ENCODE measurements around the gene SLC25A4. TPM values are rescaled to one million over a fixed set of nuclear protein-coding genes. Genes with fewer than 3 reads are reported as not detected.
"Not testable (repeated sequence)": the region's sequence is repeated elsewhere in the genome, so short reads cannot be mapped to it uniquely, and the experiment has no call there.

SLC25A4 gene
- total and polyA plus RNA-seq, 5 donors from 2014 or later = 2.5 to 8.8 (median 6.6) TPM

- H3K27me3 Mint-ChIP-seq = peaks cover 29% of the 10 kb centered on the region
- H3K36me3 Mint-ChIP-seq = no peaks in the 10 kb centered on the region
- no peaks in the 10 kb centered on the region for H3K4me1 ChIP-seq (ENCODE audit: control insufficient read depth, insufficient read depth, low read length, poor library complexity, severe bottlenecking)
- no peaks in the 10 kb centered on the region for H3K36me3 ChIP-seq (ENCODE audit: control insufficient read depth, insufficient read depth, low read length)
- H3K9me3 Mint-ChIP-seq = peaks cover 0 to 2% (median 0%) of the 10 kb centered on the region in 7 donors
- H3K9me3 ChIP-seq (ENCODE audit: control insufficient read depth in 2 of 2, low read length in 2 of 2) = no peaks in the 10 kb centered on the region
- H3K27ac ChIP-seq (ENCODE audit: insufficient read depth, low read length, poor library complexity, severe bottlenecking) = no peak overlapping the region
- ATAC-seq (ENCODE audit: low read depth in 2 of 2) = no peak
- H3K4me3 ChIP-seq (ENCODE audit: low read depth, low read length) = no peak overlapping the region
- H3K27ac Mint-ChIP-seq = no peak overlapping the region
- H3K4me1 Mint-ChIP-seq = no peaks in the 10 kb centered on the region
- no peak overlapping the region for H3K4me3 Mint-ChIP-seq
- DNase-seq = no peak
- peaks cover 8% of the 10 kb centered on the region for H3K27me3 ChIP-seq (ENCODE audit: control insufficient read depth, insufficient read depth, low read length)
Observed at GRCh38 chr4:185112104-185112503, 31.0 kb upstream of the SLC25A4 start.

- Histone ChIP-seq H3K27me3 (ENCODE audit: control insufficient read depth, insufficient read depth, low read length) (peaks cover 8% of the 10 kb centered on the region), H3K4me3 (ENCODE audit: low read depth, low read length) (no peak overlapping the region), H3K27ac (ENCODE audit: insufficient read depth, low read length, poor library complexity, severe bottlenecking) (no peak overlapping the region), H3K9me3 (ENCODE audit: control insufficient read depth in 2 of 2, low read length in 2 of 2) (no peaks in the 10 kb centered on the region), H3K36me3 (ENCODE audit: control insufficient read depth, insufficient read depth, low read length) (no peaks in the 10 kb centered on the region), H3K4me1 (ENCODE audit: control insufficient read depth, insufficient read depth, low read length, poor library complexity, severe bottlenecking) (no peaks in the 10 kb centered on the region)
- DNase-seq = no peak
- Mint-ChIP-seq H3K4me1 (no peaks in the 10 kb centered on the region), H3K9me3 (peaks cover 0 to 2% (median 0%) of the 10 kb centered on the region in 7 donors), H3K36me3 (no peaks in the 10 kb centered on the region), H3K4me3 (no peak overlapping the region), H3K27ac (no peak overlapping the region), H3K27me3 (peaks cover 24% of the 10 kb centered on the region)
- no peak for ATAC-seq (ENCODE audit: low read depth in 2 of 2)
Observed at GRCh38 chr4:185113340-185113739, 29.7 kb upstream of the SLC25A4 start.

GRCh38 chr4:185115827-185116232, 27.2 kb upstream of the SLC25A4 start:
- DNase-seq = no peak
- peaks cover 19% of the 10 kb centered on the region for H3K27me3 Mint-ChIP-seq
- no peak for ATAC-seq (ENCODE audit: low read depth in 2 of 2)
- Histone ChIP-seq H3K27me3 (ENCODE audit: control insufficient read depth, insufficient read depth, low read length) (peaks cover 9% of the 10 kb centered on the region), H3K4me1 (ENCODE audit: control insufficient read depth, insufficient read depth, low read length, poor library complexity, severe bottlenecking) (no peaks in the 10 kb centered on the region), H3K27ac (ENCODE audit: insufficient read depth, low read length, poor library complexity, severe bottlenecking) (no peak overlapping the region), H3K4me3 (ENCODE audit: low read depth, low read length) (no peak overlapping the region), H3K36me3 (ENCODE audit: control insufficient read depth, insufficient read depth, low read length) (no peaks in the 10 kb centered on the region), H3K9me3 (ENCODE audit: control insufficient read depth in 2 of 2, low read length in 2 of 2) (no peaks in the 10 kb centered on the region)
- H3K27ac Mint-ChIP-seq = no peak overlapping the region
- no peaks in the 10 kb centered on the region for H3K36me3 Mint-ChIP-seq
- no peak overlapping the region for H3K4me3 Mint-ChIP-seq
- H3K4me1 Mint-ChIP-seq = no peaks in the 10 kb centered on the region
- peaks cover 0 to 2% (median 0%) of the 10 kb centered on the region in 7 donors for H3K9me3 Mint-ChIP-seq

GRCh38 chr4:185117300-185117934, 25.6 kb upstream of the SLC25A4 start:
- no peaks in the 10 kb centered on the region for H3K36me3 ChIP-seq (ENCODE audit: control insufficient read depth, insufficient read depth, low read length)
- Mint-ChIP-seq H3K9me3 (no peaks in the 10 kb centered on the region), H3K27ac (no peak overlapping the region), H3K4me3 (no peak overlapping the region), H3K27me3 (peaks cover 17% of the 10 kb centered on the region), H3K36me3 (no peaks in the 10 kb centered on the region), H3K4me1 (peaks cover 0 to under 1% (median under 1%) of the 10 kb centered on the region in 4 donors)
- peaks cover 11% of the 10 kb centered on the region for H3K27me3 ChIP-seq (ENCODE audit: control insufficient read depth, insufficient read depth, low read length)
- no peak overlapping the region for H3K4me3 ChIP-seq (ENCODE audit: low read depth, low read length)
- no peak overlapping the region for H3K27ac ChIP-seq (ENCODE audit: insufficient read depth, low read length, poor library complexity, severe bottlenecking)
- H3K4me1 ChIP-seq (ENCODE audit: control insufficient read depth, insufficient read depth, low read length, poor library complexity, severe bottlenecking) = no peaks in the 10 kb centered on the region
- ATAC-seq (ENCODE audit: low read depth in 2 of 2) (no peak), DNase-seq (no peak)
- no peaks in the 10 kb centered on the region for H3K9me3 ChIP-seq (ENCODE audit: control insufficient read depth in 2 of 2, low read length in 2 of 2)

- H3K4me1 Mint-ChIP-seq = peaks cover 0 to 6% (median 2%) of the 10 kb centered on the region in 4 donors
- H3K9me3 Mint-ChIP-seq = no peaks in the 10 kb centered on the region
- no peak overlapping the region for H3K4me3 Mint-ChIP-seq
- no peak overlapping the region for H3K4me3 ChIP-seq (ENCODE audit: low read depth, low read length)
- H3K9me3 ChIP-seq (ENCODE audit: control insufficient read depth in 2 of 2, low read length in 2 of 2) = no peaks in the 10 kb centered on the region
- no peaks in the 10 kb centered on the region for H3K36me3 Mint-ChIP-seq
- DNase-seq (no peak), ATAC-seq (ENCODE audit: low read depth in 2 of 2) (no peak)
- no peak overlapping the region for H3K27ac ChIP-seq (ENCODE audit: insufficient read depth, low read length, poor library complexity, severe bottlenecking)
- peaks cover 15% of the 10 kb centered on the region for H3K27me3 ChIP-seq (ENCODE audit: control insufficient read depth, insufficient read depth, low read length)
- no peaks in the 10 kb centered on the region for H3K4me1 ChIP-seq (ENCODE audit: control insufficient read depth, insufficient read depth, low read length, poor library complexity, severe bottlenecking)
- no peaks in the 10 kb centered on the region for H3K36me3 ChIP-seq (ENCODE audit: control insufficient read depth, insufficient read depth, low read length)
- H3K27ac Mint-ChIP-seq = no peak overlapping the region
- H3K27me3 Mint-ChIP-seq = peaks cover 24% of the 10 kb centered on the region
Observed at GRCh38 chr4:185118876-185119275, 24.2 kb upstream of the SLC25A4 start.

- H3K27ac Mint-ChIP-seq; H3K36me3 Mint-ChIP-seq; H3K4me3 Mint-ChIP-seq; H3K4me3 ChIP-seq (ENCODE audit: low read depth, low read length); H3K36me3 ChIP-seq (ENCODE audit: control insufficient read depth, insufficient read depth, low read length); H3K4me1 ChIP-seq (ENCODE audit: control insufficient read depth, insufficient read depth, low read length, poor library complexity, severe bottlenecking); H3K9me3 ChIP-seq (ENCODE audit: control insufficient read depth in 2 of 2, low read length in 2 of 2); H3K9me3 Mint-ChIP-seq; H3K4me1 Mint-ChIP-seq; ATAC-seq (ENCODE audit: low read depth in 2 of 2); DNase-seq; H3K27ac ChIP-seq (ENCODE audit: insufficient read depth, low read length, poor library complexity, severe bottlenecking): not testable (repeated sequence)
- peaks cover 14% of the 10 kb centered on the region for H3K27me3 ChIP-seq (ENCODE audit: control insufficient read depth, insufficient read depth, low read length)
- peaks cover 22% of the 10 kb centered on the region for H3K27me3 Mint-ChIP-seq
Observed at GRCh38 chr4:185119467-185119866, 23.6 kb upstream of the SLC25A4 start.

GRCh38 chr4:185119927-185120630, 23.0 kb upstream of the SLC25A4 start:
- H3K27ac Mint-ChIP-seq = no peak overlapping the region
- no peak overlapping the region for H3K4me3 Mint-ChIP-seq
- H3K4me1 Mint-ChIP-seq = peaks cover 0 to 6% (median 2%) of the 10 kb centered on the region in 4 donors
- H3K4me3 ChIP-seq (ENCODE audit: low read depth, low read length) = no peak overlapping the region
- ATAC-seq (ENCODE audit: low read depth in 2 of 2) = no peak
- peaks cover 22% of the 10 kb centered on the region for H3K27me3 Mint-ChIP-seq
- no peaks in the 10 kb centered on the region for H3K9me3 ChIP-seq (ENCODE audit: control insufficient read depth in 2 of 2, low read length in 2 of 2)
- H3K4me1 ChIP-seq (ENCODE audit: control insufficient read depth, insufficient read depth, low read length, poor library complexity, severe bottlenecking) = no peaks in the 10 kb centered on the region
- no peak overlapping the region for H3K27ac ChIP-seq (ENCODE audit: insufficient read depth, low read length, poor library complexity, severe bottlenecking)
- no peaks in the 10 kb centered on the region for H3K9me3 Mint-ChIP-seq
- no peak for DNase-seq
- H3K36me3 Mint-ChIP-seq = no peaks in the 10 kb centered on the region
- H3K27me3 ChIP-seq (ENCODE audit: control insufficient read depth, insufficient read depth, low read length) = peaks cover 14% of the 10 kb centered on the region
- no peaks in the 10 kb centered on the region for H3K36me3 ChIP-seq (ENCODE audit: control insufficient read depth, insufficient read depth, low read length)

- H3K27ac Mint-ChIP-seq = no peak overlapping the region
- H3K4me3 Mint-ChIP-seq = no peak overlapping the region
- Histone ChIP-seq H3K36me3 (ENCODE audit: control insufficient read depth, insufficient read depth, low read length) (no peaks in the 10 kb centered on the region), H3K4me3 (ENCODE audit: low read depth, low read length) (no peak overlapping the region), H3K9me3 (ENCODE audit: control insufficient read depth in 2 of 2, low read length in 2 of 2) (no peaks in the 10 kb centered on the region), H3K4me1 (ENCODE audit: control insufficient read depth, insufficient read depth, low read length, poor library complexity, severe bottlenecking) (no peaks in the 10 kb centered on the region), H3K27me3 (ENCODE audit: control insufficient read depth, insufficient read depth, low read length) (peaks cover 16% of the 10 kb centered on the region), H3K27ac (ENCODE audit: insufficient read depth, low read length, poor library complexity, severe bottlenecking) (no peak overlapping the region)
- ATAC-seq (ENCODE audit: low read depth in 2 of 2) (no peak), DNase-seq (no peak)
- no peaks in the 10 kb centered on the region for H3K36me3 Mint-ChIP-seq
- H3K4me1 Mint-ChIP-seq = peaks cover 0 to 6% (median 2%) of the 10 kb centered on the region in 4 donors
- H3K9me3 Mint-ChIP-seq = peaks cover 0 to 2% (median 0%) of the 10 kb centered on the region in 7 donors
- peaks cover 28% of the 10 kb centered on the region for H3K27me3 Mint-ChIP-seq
Observed at GRCh38 chr4:185120631-185120946, 22.5 kb upstream of the SLC25A4 start.
